HEK293 (cell line): Measurements from ENCODE around the gene DKK2.
A peak's percentile ranks its signal among the peaks of the same experiment; 100 is the strongest.

Experiments
- AEBP2 ChIP-seq: fragments of 450-650 bp; formaldehyde crosslinking; IDR thresholded peaks from 2 replicates; pipeline ENCODE4 v1.5.1; 2016; ENCODE audit warnings: missing biosample characterization, missing genetic modification characterization, borderline replicate concordance
- ATF2 ChIP-seq: fragments of 450-650 bp; formaldehyde crosslinking; IDR thresholded peaks from 2 replicates; pipeline ENCODE4 v1.5.1; 2016; ENCODE audit warnings: missing biosample characterization, missing genetic modification characterization, low read depth
- BCL11B ChIP-seq: fragments of 450-650 bp; formaldehyde crosslinking; IDR thresholded peaks from 2 replicates; pipeline ENCODE4 v1.5.1; 2016; ENCODE audit warnings: low read depth, missing biosample characterization, missing genetic modification characterization
- CTCF ChIP-seq: fragments of 450-650 bp; formaldehyde crosslinking; IDR thresholded peaks from 2 replicates; pipeline ENCODE4 v1.5.1; 2016; ENCODE audit warnings: missing biosample characterization, missing genetic modification characterization
- EGR2 ChIP-seq: fragments of 450-650 bp; formaldehyde crosslinking; IDR thresholded peaks from 2 replicates; pipeline ENCODE4 v1.5.1; 2016; ENCODE audit warnings: low read depth, missing biosample characterization, missing genetic modification characterization
- GLI2 ChIP-seq: fragments of 450-650 bp; formaldehyde crosslinking; IDR thresholded peaks from 2 replicates; pipeline ENCODE4; 2017; ENCODE audit warnings: missing biosample characterization, missing genetic modification characterization, low read depth, borderline replicate concordance
- GLIS1 ChIP-seq: fragments of 450-650 bp; formaldehyde crosslinking; IDR thresholded peaks from 2 replicates; pipeline ENCODE4 v1.5.1; 2016; ENCODE audit warnings: missing biosample characterization, missing genetic modification characterization
- HIC1 ChIP-seq: fragments of 450-650 bp; formaldehyde crosslinking; IDR thresholded peaks from 2 replicates; pipeline ENCODE4 v1.5.1; 2016; ENCODE audit warnings: missing biosample characterization, missing genetic modification characterization
- KLF10 ChIP-seq: fragments of 450-650 bp; IDR thresholded peaks from 2 replicates; pipeline ENCODE4 v1.5.1; 2018; ENCODE audit warnings: missing biosample characterization, mild to moderate bottlenecking, missing genetic modification characterization
- MZF1 ChIP-seq: fragments of 450-650 bp; formaldehyde crosslinking; IDR thresholded peaks from 2 replicates; pipeline ENCODE4 v1.5.1; 2017; ENCODE audit warnings: missing biosample characterization, missing genetic modification characterization, borderline replicate concordance
- OSR2 ChIP-seq: fragments of 450-650 bp; formaldehyde crosslinking; IDR thresholded peaks from 2 replicates; pipeline ENCODE4 v1.5.1; 2016; ENCODE audit warnings: missing biosample characterization, missing genetic modification characterization
- SCRT1 ChIP-seq: fragments of 450-650 bp; formaldehyde crosslinking; IDR thresholded peaks from 2 replicates; pipeline ENCODE4 v1.5.1; 2016; ENCODE audit warnings: missing biosample characterization, missing genetic modification characterization, borderline replicate concordance
- TRIM28 ChIP-seq: IDR thresholded peaks from 2 replicates; pipeline ENCODE4 v1.6.1; 2011; ENCODE audit warnings: low read length, control low read depth, borderline replicate concordance
- ZBTB17 ChIP-seq: fragments of 450-650 bp; formaldehyde crosslinking; IDR thresholded peaks from 2 replicates; pipeline ENCODE4 v1.5.1; 2016; ENCODE audit warnings: missing biosample characterization, missing genetic modification characterization
- ZBTB8A ChIP-seq: fragments of 450-650 bp; formaldehyde crosslinking; IDR thresholded peaks from 2 replicates; pipeline ENCODE4 v1.5.1; 2016; ENCODE audit warnings: missing biosample characterization, missing genetic modification characterization
- ZFHX2 ChIP-seq: fragments of 450-650 bp; formaldehyde crosslinking; conservative IDR thresholded peaks from 2 replicates; pipeline ENCODE4 v1.5.1; 2016; ENCODE audit warnings: missing biosample characterization, missing genetic modification characterization
- ZNF138 ChIP-seq: fragments of 450-650 bp; formaldehyde crosslinking; IDR thresholded peaks from 2 replicates; pipeline ENCODE4 v1.5.1; 2016; ENCODE audit warnings: missing biosample characterization, missing genetic modification characterization, borderline replicate concordance
- ZNF16 ChIP-seq: fragments of 450-650 bp; formaldehyde crosslinking; IDR thresholded peaks from 2 replicates; pipeline ENCODE4 v1.5.1; 2016; ENCODE audit warnings: low read depth, missing biosample characterization, missing genetic modification characterization
- ZNF169 ChIP-seq: fragments of 450-650 bp; formaldehyde crosslinking; IDR thresholded peaks from 2 replicates; pipeline ENCODE4 v1.5.1; 2016; ENCODE audit warnings: missing biosample characterization, missing genetic modification characterization
- ZNF223 ChIP-seq: fragments of 450-650 bp; formaldehyde crosslinking; IDR thresholded peaks from 2 replicates; pipeline ENCODE4 v1.5.1; 2016; ENCODE audit warnings: missing biosample characterization, missing genetic modification characterization
- ZNF311 ChIP-seq: fragments of 450-650 bp; formaldehyde crosslinking; IDR thresholded peaks from 2 replicates; pipeline ENCODE4 v1.5.1; 2017; ENCODE audit warnings: missing biosample characterization, missing genetic modification characterization, borderline replicate concordance
- ZNF391 ChIP-seq: fragments of 450-650 bp; formaldehyde crosslinking; IDR thresholded peaks from 2 replicates; pipeline ENCODE4 v1.5.1; 2016; ENCODE audit warnings: low read depth, missing biosample characterization, missing genetic modification characterization, borderline replicate concordance
- ZNF423 ChIP-seq: fragments of 450-650 bp; formaldehyde crosslinking; IDR thresholded peaks from 2 replicates; pipeline ENCODE4 v1.5.1; 2016; ENCODE audit warnings: missing biosample characterization, missing genetic modification characterization
- ZNF510 ChIP-seq: fragments of 450-650 bp; formaldehyde crosslinking; IDR thresholded peaks from 2 replicates; pipeline ENCODE4 v1.5.1; 2018; ENCODE audit warnings: mild to moderate bottlenecking, missing genetic modification characterization, missing biosample characterization; ENCODE audit not compliant: insufficient replicate concordance
- ZNF560 ChIP-seq: fragments of 450-650 bp; formaldehyde crosslinking; IDR thresholded peaks from 2 replicates; pipeline ENCODE4 v1.5.1; 2017; ENCODE audit warnings: missing biosample characterization, missing genetic modification characterization, borderline replicate concordance
- ZNF596 ChIP-seq: fragments of 450-650 bp; IDR thresholded peaks from 2 replicates; pipeline ENCODE4 v1.5.0; 2018; ENCODE audit warnings: missing biosample characterization, mild to moderate bottlenecking, missing genetic modification characterization, moderate library complexity
- ZNF600 ChIP-seq: fragments of 450-650 bp; formaldehyde crosslinking; IDR thresholded peaks from 2 replicates; pipeline ENCODE4 v1.5.1; 2016; ENCODE audit warnings: missing biosample characterization, missing genetic modification characterization
- ZNF639 ChIP-seq: fragments of 450-650 bp; formaldehyde crosslinking; IDR thresholded peaks from 2 replicates; pipeline ENCODE4 v1.5.1; 2016; ENCODE audit warnings: missing biosample characterization, missing genetic modification characterization
- ZNF837 ChIP-seq: fragments of 450-650 bp; formaldehyde crosslinking; IDR thresholded peaks from 2 replicates; pipeline ENCODE4 v1.5.1; 2016; ENCODE audit warnings: missing biosample characterization, missing genetic modification characterization
- ZSCAN18 ChIP-seq: fragments of 450-650 bp; formaldehyde crosslinking; IDR thresholded peaks from 2 replicates; pipeline ENCODE4 v1.5.1; 2016; ENCODE audit warnings: missing biosample characterization, missing genetic modification characterization

The DKK2 gene

GRCh38 chr4:107034091-107034995 is 1.8 kb downstream of the DKK2 start (continued):
- TF ChIP-seq ZSCAN18 (tag by site-specific recombination) (no peak), ATF2 (tag by site-specific recombination) (no peak), ZNF560 (tag by site-specific recombination) (no peak), ZFHX2 (tag by site-specific recombination) (0 out of 2 replicates have a peak, but pooled peaks have one; percentile 24), ZNF837 (tag by site-specific recombination) (no peak), GLIS1 (tag by site-specific recombination) (no peak), ZBTB17 (tag by site-specific recombination) (peak; percentile 36; the same call in 1 of the 2 replicates), ZNF391 (tag by site-specific recombination) (no peak), MZF1 (tag by site-specific recombination) (0 out of 2 replicates have a peak, but pooled peaks have one; percentile 20), CTCF (peak; percentile 96), ZNF311 (tag by site-specific recombination) (no peak), ZNF223 (tag by site-specific recombination) (no peak), SCRT1 (tag by site-specific recombination) (no peak), OSR2 (no peak), BCL11B (tag by site-specific recombination) (no peak), AEBP2 (tag by site-specific recombination) (no peak), EGR2 (tag by site-specific recombination) (no peak), ZNF510 (tag by site-specific recombination) (no peak), KLF10 (tag by site-specific recombination) (no peak), ZNF169 (tag by site-specific recombination) (no peak), GLI2 (no peak), ZNF138 (tag by site-specific recombination) (no peak), HIC1 (tag by site-specific recombination) (peak; percentile 29; the same call in 1 of the 2 replicates), ZNF600 (tag by site-specific recombination) (peak; percentile 57; the same call in 1 of the 2 replicates), ZNF16 (tag by site-specific recombination) (no peak), ZNF423 (tag by site-specific recombination) (no peak), ZBTB8A (no peak), ZNF639 (tag by site-specific recombination) (no peak), TRIM28 (no peak; the same call in 1 of the 2 replicates), ZNF596 (no peak)
